NCI-H2196 treated with DMSO at 0.1 percent for 48 hours (cell line): ENCODE measurements around the gene UBXN11.
"Not testable (repeated sequence)": the region's sequence is repeated elsewhere in the genome, so short reads cannot be mapped to it uniquely, and the experiment has no call there.

Experiments
- DNase-seq: peaks from one replicate; lab custom pipeline; 2025; ENCODE audit not compliant: unreplicated experiment; lab: John Stamatoyannopoulos, UW

UBXN11 gene

DNA sequence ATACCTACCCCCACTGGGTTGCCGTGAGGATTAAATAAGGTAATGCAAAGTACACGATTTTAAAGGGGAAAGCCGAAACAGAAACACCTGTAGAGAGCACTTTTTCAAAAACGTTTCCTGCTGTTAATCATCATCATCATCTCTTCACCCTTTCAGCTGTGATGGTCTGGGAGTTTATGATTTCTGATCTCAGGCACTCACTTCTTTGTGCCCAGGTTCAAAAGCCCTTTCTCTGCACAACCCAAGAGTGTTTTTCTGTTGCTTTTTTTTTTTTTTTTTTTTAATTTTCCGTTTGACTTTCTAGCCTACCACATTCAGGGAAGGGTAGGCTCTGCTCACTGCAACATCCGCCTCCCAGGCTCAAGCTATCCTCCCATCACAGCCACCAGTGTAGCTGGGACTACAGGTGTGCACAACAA lies 936 bp upstream of the UBXN11 start:
- no peak for DNase-seq

DNA sequence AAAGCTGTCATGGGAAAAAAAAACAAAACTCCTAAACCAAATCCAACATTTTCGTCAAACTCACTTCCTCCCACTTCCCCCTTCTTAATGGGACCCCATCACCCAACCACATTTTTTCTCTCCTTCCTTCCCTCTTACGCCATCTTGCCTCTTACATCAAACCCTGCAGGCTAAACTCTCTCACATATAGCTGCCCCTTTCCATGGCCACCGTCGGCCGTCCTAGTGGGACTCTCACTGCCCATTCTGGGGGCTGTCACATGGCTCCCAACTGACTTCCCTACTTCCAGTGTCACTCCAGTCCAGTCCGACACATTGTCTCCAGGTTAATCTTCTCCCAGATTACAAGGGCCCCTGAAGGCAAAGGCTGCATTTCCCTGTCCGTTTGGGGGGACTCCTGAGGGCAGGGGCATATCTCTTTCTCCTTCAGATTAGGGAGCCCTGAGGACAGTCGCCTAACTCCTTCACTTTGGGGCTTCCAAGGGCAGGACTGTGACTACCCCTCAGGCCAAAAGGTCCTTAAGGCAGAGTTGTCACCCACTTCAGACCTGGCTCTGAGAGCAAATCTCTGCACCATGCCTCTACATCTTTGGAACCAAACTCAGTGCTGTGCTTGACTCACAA lies 658 bp downstream of the UBXN11 start:
- no peak for DNase-seq

DNA sequence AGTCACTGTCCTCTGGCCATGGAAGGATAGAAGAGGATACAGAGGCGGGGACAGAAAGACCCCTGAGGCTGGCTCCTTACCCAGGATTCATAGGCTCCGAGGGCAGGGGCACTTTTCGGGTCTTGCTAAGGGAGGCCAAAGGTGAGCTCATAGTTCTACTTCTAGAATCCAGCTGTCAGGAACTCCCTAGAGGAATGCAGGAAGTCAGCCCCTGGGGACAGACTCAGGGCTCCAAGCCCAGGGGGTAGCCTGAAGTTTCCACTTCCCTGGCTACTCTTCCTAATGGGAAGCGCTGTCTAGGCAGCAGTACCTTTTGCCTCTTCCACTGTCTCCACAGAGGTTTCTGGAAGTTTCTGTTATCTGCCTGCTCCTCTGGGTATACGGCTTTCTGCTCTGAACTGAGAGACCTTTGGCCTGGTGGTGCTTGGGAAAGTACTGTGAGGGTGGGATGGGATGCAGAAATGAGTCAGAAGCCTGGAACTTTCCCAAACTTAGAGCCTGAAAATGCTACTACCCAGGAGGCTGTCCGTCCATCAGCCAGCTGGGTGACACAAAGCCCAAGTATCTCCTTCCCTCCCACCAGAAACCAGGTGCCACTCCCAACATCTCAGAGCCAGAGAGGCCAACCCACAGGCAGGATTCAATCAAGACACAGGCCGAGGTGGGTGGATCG lies 3.6 kb downstream of the UBXN11 start:
- no peak for DNase-seq

DNA sequence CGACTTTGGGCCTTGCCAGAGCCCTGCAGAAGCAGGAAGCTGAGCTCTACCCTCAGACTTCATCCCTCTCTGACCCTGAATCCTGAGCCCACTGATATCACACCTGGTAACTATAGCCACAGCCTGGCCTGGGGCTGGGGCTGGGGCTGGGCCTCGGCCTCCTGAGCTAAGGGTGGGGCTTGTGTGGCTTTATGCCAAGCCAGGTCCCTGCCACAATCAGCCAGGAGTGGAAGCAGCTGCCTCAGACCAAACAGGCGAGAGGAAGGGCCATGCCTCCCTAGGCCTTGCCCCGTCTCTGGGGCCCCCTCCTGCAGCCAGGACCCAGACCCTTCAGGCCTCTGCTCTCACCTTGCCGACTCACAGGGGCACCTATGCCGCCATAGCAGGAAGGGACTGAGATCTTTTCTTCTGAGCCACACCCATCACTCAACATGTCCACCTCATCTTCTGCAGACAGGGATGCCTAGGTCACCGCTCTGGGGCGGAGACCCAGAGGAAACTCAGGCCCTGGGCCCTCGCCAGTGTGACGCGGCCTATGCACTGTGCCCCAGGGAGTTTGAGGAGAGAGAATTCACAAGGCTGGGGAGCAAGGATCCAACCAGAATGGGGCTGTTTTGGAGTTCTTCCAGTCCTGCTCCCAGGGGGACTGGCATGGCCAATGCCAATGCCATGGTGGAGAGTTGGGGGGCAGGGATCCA lies 5.7 kb downstream of the UBXN11 start:
- DNase-seq = no peak

DNA sequence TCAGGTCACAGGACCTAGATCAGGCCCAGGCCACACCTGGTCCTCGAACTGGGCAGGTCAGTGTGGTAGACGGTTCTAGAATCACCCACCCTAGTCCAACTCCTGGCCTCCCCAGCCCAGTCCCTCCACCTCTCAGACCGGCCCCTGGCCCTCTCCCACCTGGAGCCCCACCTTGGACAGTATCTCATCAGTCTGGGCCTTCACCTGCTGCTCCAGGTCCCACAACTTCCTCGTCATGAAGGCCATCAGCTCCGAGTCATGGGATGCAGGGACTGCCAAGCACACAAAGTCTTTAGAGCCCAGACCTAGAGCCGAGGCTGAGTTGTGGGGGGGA lies 8.7 kb downstream of the UBXN11 start:
- no peak for DNase-seq

DNA sequence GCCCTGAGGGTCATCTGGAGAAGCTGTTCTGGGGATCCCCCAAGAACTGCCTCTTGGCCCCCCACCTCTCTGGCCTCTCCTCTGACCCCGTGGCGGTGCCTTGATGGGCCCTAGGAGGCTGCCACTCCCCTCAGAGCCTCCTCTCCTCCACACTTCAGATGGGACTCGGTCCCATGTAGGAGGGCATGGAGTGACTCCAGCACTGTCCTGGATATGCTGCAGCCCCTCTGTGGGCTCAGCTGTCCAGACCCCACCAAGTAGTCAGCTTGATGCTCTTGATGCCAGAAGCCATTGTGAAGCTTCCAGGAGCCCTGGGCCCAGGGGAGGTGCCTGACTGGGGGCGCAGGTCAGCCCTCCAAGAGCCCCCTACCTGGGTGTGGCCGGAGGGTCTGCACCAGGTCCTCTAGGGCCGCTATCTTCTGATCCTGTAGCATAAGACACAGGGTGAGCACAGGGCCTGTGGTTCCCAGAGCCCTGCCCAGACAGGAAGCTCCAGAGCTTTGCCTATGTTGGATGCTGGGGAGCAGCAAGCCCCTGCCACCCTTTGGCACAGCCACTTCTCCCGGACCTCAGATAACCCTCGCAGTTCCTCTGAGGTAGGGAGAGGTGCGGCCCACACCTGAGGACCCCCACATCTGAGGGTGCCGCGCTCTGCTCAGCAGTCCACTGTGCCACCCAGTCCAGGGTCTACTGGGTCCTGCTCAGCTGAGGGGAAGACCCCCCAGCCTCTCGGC lies 9.2 kb downstream of the UBXN11 start:
- DNase-seq = no peak

DNA sequence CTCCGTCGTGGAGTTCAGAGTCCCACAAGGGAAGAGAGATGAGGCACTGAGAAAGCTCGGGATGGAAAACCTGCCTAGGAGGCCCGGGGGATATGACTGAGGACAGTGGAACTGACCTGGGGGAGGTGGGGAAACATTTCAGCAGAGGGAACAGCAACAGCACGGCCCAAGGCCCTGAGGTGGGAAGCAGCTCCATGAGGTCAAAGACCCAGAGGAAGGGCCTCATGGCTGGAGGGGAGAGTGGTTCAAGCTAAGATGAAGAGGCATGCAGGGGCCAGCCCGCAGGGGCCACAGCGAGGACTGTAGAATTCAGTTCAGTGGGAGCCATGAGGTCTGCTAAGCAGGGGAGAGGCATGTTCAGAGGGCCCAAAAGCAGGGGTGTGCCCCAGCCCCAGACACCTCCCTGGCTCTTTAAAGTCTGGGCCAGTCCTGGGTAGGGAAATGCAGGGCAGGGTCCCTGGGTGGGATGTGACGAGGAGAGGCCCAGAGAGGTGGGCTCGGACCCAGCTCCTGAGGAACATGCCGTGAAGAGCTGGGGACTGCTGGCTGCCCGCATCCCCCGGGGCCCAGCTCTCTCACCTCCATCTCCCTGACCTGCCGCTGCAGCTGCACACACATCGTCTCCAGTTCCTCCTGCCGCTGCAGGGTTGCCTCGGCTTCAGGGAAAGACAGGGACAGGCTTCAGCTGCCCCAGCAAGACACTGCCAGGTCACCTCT lies 9.9 kb downstream of the UBXN11 start:
- no peak for DNase-seq

DNA sequence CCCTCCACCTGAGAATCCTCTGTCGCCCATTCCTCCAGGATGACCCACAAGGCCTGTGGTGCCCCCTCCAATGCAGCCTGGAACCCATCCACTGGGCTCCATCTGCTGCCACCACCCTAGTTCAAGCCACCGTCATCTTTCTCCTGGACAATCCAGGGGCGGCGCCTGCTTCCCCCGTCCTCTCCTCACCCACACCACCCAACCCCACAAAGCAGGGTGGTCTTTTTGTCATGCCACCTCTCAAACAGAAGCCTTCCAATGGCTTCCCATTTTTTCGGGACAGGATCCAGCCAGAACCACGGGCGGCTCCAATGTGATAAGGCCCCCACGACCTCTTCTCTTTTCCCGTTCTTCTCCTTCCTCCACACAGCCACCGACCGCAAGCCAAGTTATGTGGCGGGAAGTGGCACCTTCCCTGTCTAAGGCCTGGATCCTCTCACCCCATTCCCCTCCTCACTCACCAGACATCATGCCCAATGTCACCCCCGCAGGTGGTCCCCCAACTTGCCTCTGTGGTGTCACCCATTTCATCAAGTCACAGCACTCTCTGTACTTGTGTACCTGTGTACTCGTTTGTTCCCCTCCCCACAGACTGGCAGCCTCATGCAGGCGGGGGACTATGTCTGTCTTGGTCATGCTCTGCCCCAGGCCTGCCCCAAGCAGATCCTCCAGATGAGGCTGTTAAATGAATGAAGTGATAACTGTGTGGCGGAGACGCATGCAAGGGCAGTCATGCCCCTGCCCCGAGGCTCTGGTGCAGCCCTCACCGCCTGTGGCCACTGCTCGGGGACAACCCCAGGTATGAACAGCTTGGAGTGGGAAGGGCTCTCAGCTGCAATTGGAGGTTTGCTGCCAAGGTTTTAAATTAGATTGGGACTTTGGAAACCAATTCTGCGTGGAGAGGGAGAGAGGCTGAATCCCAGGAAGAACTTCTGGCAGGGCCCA lies 11.0 kb downstream of the UBXN11 start:
- no peak for DNase-seq

DNA sequence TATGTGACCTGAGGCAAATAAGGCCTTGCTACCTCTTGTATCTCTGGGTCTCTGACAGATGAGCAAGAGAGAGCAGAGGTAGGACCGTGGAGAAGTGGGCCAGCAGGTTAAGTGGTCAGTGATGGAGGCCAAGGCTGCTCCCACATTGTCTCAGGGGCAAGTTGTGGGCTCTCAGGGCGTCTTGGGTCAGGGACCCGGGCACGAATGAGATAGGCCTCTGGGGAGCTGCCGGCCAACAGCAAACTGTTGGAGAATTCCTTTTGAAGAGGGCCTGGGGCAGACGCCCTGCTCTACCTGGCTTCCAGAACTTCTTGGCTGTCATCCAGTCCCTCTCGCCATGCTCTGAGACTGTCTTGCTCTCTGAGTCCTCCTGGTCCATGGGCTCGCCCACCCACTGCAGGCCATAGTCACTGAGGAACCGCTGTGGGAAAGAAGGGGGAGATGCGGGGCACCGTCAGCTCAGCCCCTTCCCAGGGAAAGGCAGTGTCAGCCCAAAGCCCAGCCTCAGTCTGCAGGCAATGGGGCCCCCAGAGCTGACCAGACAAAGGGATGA lies 12.4 kb downstream of the UBXN11 start:
- no peak for DNase-seq

DNA sequence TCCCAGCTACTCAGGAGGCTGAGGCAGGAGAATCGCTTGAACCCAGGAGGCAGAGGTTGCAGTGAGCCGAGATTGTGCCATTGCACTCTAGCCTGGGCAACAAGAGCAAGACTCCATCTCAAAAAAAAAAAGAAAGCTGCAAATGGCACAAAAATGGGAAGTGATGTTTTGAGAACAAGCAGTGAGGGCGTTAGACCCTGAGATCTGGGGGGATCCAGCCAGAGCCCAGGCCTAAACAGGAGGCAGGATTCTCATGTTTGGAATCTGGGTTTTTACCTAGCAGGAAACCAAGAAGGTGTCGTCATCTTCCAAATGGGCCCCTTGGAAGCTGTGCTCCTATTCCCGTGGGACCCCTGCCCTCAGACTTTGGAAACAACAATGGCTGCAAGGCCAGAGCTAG lies 13.7 kb downstream of the UBXN11 start:
- DNase-seq = not testable (repeated sequence)

DNA sequence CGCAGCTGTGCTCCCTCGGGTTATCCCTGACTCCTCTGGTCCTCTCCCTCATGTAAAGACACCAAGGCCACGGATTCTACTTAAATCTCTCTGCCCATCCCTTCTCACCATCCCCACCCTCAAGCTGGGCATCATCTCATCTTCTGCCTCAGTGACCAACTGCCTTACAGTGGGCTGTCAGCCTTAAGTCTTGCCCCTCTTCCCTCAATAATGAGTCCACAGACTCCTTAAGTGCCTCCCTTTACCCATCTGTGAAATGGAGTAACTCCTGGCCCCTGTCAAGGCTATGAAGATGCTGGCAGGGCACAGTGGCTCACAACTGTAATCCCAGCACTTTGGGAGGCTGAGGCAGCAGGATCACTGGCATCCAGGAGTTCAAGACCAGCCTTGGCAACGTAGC lies 14.5 kb downstream of the UBXN11 start:
- no peak for DNase-seq

DNA sequence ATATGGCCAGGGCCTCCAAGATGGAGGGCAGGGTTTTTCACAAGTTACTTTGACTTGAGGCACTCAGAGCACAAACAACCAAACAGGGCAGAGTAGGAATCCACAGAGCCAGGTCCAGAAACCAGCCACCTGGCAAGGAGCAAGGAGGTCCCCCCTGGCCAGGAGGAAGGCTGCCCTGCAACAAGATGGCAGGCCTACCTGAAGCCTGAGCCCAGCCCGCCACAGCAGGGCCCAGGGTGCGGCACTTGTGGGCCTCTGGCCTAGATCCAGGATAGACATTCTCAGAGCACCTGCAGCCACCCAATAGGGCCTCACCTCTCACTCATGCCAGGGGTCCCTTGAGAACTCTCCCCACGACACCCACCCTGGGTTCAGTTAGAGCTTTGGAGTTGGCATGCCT lies 15.0 kb downstream of the UBXN11 start:
- no peak for DNase-seq

DNA sequence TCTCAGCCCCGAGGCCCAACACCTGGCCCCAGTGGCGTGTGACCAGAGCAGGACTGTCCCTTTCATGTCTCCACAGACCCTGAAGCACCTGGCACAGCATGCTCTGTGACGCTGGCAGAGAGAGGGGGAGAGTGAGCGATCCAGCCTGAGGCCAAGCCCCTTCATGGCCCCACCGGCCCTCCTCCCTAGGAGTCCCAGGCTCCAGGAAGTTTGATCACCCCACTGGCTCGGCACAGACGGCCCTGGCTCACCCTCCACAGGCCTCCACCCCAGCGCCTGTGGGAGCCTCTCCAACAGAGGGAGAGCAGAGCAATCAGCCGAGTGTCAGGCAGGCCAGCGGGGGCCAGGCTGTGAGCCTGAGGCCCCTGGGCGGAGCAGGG lies 15.6 kb downstream of the UBXN11 start:
- DNase-seq = no peak

DNA sequence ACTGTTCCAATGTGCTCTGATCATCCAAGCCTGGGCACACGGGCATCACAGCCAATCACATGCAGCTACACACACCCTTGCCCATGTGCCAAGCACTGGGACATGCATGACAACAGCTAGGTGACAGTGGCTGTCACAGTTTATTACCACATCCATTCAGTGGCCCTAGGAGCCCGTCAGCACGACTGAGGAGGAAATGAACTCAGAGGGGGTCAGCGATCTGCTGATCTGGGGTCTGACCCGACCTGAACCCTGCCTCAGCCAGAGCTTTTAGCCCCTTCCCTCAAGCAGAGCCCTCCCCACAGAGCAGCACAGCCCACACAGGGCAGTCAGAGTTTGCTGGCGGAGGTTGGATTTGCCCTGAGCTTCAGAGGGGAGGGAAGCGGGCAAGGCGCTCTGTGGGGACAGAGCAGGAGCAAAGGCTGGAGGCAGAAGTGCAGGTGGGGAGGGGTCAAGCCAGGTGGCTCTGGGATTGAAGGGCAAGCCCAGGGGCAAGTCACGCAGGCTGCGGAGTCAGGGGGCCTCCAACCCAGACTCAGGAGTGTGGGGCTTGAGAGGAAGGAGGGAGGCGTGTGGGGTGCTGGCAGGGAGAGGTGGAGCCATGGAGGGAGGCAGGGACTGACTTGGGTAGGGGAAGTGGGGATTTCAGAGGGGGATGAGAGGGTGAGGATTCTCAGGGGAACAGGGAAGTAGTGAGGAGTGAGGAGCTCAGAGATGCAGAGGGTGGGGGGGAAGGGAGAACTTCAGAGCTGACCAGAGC lies 16.1 kb downstream of the UBXN11 start:
- no peak for DNase-seq

DNA sequence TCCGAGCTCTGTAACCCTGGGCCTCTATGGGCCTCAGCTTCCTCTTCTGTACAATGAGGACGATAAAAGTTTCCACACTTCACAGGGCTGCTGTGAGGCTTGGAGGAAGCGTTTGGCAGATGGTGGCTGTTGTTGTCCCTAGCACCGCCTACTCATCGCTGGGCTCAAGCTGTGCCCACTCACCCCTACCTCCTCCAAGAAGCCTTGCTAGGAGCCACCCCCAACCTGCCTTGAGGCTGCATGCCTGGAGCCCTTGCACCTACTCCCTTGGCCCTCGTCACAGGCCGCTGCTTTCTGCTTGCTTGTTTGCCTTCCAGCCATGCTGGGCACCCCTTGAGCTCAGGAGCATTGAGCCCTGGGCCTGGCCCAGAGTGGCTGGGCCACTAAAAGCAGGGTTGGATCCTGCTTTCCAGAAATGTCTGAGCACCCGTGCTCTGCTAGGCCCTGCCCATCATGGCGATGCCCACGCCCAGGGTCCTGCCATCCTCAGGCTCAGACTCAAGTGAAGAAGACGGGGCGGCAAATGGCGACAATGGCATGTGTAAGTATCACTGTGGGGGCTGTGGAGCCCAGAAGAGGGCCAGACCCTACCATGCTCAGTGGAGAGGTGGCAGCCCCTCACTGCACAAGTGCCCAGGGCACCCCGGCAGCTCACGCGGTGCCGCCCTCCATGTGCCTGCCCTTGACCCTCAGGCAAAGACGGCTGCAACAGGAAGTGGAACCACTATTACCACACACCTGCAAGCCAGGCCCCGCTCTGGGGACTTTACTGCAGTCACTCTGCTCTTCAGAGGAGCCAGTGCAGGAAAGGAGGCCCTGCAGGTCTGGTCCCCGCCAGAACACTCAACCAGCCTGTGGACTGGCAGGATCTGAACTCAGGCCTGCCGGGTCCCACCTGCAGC lies 17.0 kb downstream of the UBXN11 start:
- DNase-seq = no peak

DNA sequence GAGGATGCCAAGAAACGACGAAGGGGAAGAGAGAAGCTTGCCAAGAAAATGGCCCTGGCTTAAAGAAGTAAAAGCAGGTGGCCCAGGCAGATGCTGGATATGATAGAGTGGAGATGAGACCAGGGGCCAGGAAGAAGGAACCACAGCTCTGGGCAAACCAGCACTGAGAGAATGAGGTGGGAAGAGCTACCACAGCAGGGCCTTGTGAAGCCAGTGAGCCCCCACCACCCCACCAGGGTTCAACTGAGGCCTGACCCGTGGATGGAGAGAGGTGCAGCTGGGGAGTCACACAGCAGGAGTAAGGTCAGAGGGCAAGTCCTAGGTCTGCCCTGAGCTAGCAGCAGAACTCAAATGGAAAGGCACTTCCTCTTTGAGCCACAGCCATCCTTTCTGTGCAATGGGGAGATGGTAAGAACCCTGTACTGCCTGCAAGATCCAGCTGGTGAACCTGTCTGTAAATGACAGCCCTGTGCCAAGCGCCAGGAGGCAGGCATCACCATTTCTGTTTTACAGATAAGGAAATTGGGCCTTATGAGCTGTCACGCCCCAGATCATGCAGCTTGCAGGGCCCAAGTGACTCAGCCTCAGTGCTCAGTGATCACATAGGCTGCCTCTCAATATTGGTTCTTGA lies 18.0 kb downstream of the UBXN11 start:
- no peak for DNase-seq

DNA sequence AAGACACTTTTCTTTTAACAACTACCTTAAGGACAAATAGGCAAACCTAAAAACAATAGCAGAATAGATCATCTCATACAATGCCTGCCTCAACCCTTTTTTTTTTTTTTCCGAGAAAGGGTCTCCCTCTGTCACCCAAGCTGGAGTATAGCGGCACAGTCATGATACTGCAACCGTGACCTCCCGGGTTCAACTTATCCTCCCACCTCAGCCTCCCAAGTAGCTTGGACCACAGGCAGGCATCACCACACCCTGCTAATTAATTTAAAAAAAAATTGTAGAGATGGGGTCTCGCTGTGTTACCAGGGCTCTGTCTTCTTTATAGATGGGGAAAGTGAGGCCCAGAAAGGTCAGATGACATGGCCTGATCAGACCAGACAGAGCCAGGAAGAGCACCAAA lies 18.6 kb downstream of the UBXN11 start:
- no peak for DNase-seq
